OCI-M2 (cell line): ENCODE results near the gene ANXA5.
"Not testable (repeated sequence)": the region's sequence is repeated elsewhere in the genome, so short reads cannot be mapped to it uniquely, and the experiment has no call there.

Experiments
- DNase-seq: peaks from one replicate; lab custom pipeline; 2025; ENCODE audit not compliant: unreplicated experiment; lab: John Stamatoyannopoulos, UW

ANXA5 gene

DNA sequence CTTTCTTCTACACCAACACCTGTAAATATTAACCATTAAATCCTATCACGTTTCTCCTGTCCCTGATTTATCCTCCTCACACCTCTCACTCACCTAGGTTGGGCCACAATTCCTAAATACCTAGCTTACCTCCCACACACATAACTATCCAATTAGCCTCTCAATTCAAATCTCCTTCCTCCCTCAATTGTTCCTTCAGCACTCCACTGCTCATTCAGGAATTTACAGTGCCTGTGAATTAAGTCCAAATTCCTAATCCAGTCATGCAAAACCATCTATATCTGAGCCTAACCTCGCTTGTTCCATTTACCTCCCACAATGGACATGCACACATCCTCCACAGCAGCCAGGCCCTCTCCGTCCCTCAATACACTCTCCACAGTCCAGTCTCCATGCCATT is 17.5 kb downstream of the ANXA5 start:
- no peak for DNase-seq

- no peak for DNase-seq
Observed at GRCh38 chr4:121677524-121677923, 19.3 kb downstream of the ANXA5 start.

DNA sequence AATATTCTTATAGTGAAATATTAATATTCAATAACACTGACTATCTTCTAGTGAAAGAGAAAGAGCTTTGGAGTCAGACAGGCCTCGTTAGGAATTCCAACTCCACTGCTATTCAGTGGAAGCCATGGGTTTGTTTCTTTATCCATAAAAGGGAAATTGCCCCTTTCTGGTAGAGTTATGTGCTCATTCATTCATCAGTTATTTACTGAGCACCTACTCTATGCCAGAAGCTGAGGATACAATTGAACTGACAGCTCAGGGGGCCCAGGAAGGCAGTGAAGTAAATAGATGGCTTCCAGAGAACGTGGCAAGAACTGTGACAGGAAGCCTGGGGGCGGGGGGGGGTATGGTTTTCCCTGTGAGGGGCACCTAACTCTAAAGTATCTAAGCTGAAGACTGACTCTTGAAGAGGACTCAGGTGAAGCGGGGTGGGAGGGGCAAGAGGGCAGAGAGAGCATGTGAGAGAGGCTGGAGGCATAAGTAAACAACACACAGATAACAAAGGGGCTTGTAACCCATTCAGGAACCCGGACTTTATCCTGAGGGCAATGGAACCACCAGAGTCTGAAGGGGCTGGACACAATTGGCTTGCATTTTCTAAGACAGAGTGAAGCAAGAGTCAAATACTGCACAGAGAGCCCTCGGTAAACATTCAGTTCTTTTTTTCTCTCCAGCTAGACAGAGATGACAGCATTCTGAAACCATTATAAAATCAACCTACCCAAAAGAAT is 20.3 kb downstream of the ANXA5 start:
- DNase-seq: no peak

DNA sequence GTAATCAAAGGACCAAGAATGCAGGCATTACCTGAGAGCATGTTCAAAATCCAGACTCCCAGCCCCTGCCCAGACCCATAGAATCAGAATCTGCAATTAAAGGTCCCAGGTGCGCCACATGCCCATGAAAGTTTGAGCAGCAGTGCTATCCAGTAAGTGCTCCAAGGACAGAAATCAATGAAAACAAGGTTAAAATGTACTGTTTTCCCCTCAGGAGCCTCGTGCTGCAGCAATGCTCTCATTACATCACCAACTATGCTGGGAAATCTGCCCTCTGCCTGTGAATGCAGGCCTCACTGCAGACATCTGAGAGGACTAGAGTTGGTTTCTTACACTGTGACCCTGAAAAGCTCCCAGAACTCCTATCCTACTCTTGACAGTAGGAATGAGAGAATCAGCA is 21.1 kb downstream of the ANXA5 start:
- no peak for DNase-seq

DNA sequence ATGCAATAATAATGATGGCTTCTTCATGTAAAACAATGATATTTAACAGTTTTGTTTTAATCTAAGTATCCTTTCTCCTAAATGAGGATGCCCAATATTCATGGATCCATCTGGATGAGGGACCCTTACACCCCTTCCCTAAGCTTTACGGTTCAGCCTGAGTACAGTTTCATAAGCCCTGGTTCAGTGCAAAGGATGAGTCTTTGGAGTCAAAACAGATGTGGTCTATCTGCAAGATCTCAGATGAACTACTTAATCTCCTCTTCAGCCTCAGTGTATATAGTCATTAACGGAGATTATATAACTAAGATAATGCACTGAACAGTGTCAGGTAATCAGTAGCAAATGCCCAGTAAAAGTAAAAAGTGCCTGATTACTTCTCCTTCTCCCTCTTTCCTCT is 22.1 kb downstream of the ANXA5 start:
- no peak for DNase-seq

- no peak for DNase-seq
Observed at GRCh38 chr4:121674191-121674590, 22.6 kb downstream of the ANXA5 start.

GRCh38 chr4:121669163-121669550 is 27.6 kb downstream of the ANXA5 start:
- no peak for DNase-seq

GRCh38 chr4:121668368-121669162 is 28.2 kb downstream of the ANXA5 start:
- DNase-seq: no peak

DNA sequence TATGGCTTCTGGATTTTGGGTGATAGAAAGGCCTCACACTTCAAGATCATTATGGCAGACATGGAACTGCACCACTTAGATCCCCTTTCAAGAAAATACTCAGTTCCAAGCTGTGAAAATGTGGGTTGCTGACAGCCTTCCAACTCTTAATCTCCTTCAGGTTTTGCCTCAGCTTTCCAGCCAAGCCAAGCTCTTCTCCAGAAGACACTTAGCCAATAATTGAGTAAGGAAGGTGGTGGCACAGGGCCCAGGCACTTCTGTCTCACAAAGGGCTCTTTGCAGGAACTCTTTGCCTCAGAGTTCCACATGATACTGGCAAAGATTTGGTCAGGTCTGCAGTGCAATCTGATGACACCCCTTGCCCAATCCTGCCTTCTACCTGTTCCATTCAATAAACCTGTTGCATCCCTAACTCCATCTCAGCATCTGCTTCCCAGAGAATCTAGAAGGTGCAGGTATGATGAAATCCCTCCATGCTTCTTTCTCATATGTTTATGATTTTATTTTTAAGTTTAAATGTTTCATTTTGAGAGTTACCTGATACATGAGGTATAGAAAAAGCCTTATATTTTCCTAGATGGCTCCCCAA is 30.6 kb downstream of the ANXA5 start:
- DNase-seq: no peak

- no peak for DNase-seq
Observed at GRCh38 chr4:121665371-121665770, 31.4 kb downstream of the ANXA5 start.

DNA sequence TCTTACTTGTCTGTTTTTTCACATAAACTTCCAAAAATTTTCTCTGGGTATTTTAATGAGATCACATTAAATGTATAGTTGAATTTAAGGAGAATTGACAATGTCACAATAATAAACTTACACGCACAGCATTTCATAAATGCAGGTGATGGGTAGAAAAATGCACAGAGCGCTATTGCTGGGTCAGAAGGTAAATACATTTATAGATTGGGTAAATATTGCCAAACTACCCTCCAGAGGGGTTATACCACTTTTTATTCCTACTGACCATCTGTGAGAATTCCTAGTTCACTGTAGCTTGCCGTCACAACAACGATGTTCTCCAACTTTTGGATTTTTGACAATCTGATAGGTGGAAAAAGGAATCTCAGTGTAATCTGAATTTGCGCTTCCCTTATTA is 34.6 kb downstream of the ANXA5 start:
- DNase-seq: no peak

- not testable (repeated sequence) for DNase-seq
Observed at GRCh38 chr4:121660175-121660933, 36.4 kb downstream of the ANXA5 start.

DNA sequence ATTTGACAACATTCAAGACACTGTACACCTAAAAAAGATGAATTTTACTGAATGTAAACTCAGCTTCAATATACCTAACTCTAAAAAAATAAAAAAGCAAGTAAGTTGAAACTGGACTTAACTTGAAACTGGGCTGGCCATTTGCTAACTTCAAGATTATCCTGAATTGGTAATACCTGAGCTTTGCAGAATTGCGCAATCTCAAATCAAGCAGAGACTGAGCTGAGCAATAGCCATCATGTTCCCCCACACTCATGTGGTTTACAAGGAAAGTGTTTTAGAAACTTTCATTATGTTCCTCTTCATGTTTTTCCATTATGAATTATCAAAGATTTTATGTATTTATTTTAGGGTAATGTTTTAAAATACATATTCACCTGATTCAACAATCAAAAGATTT is 38.7 kb downstream of the ANXA5 start:
- no peak for DNase-seq

GRCh38 chr4:121656269-121656641 is 40.5 kb downstream of the ANXA5 start:
- DNase-seq: no peak

GRCh38 chr4:121655320-121656268 is 41.2 kb downstream of the ANXA5 start:
- DNase-seq: no peak

DNA sequence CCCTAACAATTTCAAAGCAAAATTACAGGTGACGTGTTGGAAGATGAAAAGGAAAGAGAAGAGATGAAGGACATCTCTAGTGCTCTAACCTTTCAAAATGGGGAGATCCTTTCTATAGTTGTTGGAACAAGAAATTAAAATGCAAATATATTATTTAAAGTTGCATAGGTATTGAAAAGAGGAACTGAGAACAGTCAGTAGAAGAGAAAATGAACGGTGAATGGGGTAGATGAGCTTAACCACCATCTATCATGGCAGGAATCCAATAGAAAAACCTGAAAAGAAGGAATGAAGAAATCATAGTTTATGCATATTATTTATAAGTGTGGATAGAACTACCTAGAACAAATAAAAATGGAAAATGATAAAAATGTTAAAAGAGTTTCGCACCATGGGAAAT is 42.0 kb downstream of the ANXA5 start:
- no peak for DNase-seq

DNA sequence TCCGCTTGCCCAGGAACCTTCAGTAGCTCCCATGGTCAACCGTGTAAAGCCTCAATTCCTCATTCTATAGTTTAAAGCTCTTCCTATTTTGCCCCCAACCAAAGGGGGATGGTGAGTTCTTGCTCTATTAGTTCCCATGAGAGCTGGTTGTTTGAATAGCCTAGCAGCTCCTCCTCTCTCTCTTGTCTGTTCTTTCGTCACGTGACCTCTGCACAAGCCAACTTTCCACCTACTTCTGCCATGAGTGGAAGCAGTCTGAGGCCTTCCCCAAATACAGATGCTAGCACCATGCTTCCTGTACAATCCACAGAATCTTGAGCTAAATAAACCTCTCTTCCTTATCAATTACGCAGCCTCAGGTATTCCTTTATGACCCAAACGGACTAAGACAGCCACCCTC is 42.8 kb downstream of the ANXA5 start:
- no peak for DNase-seq

GRCh38 chr4:121653214-121653613 is 43.6 kb downstream of the ANXA5 start:
- DNase-seq: no peak

DNA sequence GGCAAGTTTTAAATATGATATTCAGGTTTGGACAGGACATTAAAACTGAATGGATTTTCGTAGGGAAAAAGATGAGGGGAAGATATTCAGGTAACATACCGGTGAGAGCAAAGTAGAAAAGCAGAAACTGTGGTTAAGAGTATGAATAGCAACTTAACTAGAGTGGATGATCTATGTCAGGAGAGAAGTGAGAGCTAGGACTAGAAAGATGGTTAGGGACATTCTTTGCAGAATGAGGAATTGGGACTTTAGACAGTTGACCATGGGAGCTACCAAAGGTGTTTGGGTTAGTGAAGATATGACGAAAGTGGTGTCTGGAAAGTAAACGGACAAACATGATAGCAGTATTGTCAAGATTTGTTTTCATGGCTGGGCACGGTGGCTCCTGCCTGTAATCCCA is 45.2 kb downstream of the ANXA5 start:
- DNase-seq: no peak

GRCh38 chr4:121650741-121651140 is 46.0 kb downstream of the ANXA5 start:
- DNase-seq: no peak
